NK-92 (cell line): Measurements from ENCODE around the gene IFIH1.

Experiments
- DNase-seq: peaks from one replicate; lab custom pipeline; 2025; ENCODE audit not compliant: unreplicated experiment; lab: John Stamatoyannopoulos, UW

Gene IFIH1

DNA sequence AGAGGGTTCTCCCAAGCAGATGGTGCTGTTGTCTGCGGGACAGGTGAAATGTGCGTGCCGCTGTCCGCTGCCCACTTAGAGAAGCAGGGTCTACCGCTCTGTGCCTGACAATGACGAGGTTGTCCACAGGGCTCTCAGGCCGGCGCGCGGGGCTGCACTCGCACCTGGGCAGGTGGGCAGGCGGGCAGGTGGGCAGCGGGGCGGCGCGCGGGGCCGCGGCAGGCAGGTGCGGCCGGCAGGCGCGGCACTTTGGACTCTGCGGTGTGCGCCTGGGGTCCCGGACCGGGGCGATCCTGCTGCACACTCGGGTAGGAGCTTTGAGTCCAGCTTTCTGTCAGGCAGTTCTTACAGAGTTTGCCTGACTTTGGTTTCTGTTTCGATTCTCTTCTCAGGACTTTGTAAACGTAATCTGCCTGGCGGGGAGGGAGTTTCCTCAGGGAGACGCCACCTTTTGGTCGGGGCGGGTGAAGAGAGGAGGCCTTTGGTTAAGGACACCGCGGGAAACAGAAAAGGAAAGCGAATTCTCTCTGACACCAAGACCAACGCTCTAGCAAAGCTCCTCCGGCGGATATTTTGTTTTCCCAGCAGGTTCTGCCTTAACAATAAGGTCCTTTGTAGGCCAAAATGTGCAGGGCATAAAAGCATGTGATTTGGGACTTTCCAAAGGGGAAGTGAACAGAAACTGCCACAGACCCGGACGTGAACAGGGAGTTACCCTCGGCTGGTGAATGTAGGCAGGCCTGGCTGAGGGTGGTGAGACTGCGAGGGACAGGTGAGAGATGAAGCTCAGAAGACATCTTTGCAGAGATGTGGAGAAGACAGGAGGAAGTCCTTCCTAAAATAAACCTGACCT is at the start of gene IFIH1:
Gene IFIH1 (minus strand): TSS at position 357 of the 853 bp plus-strand sequence. CDS start 377 bp downstream, outside the sequence.
- DNase-seq: no peak

DNA sequence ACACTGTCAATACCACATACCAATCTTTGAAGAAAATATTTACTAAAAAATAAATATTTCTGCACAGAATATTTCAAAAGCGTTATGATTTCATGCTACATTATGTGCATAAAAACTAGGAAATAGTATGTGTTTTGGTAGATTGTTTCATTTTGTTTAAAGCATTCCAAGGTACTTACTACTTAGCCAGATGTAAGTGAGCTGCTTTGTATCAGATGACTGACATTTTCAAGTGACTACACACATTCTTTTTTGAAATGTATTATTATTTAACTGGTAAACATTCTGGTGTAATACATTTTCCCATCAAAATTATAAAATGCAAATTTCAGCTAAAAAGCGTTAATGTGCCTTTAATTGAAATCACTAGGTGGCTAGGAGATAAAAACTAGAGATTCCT is 46.9 kb upstream of the IFIH1 start:
- no peak for DNase-seq

DNA sequence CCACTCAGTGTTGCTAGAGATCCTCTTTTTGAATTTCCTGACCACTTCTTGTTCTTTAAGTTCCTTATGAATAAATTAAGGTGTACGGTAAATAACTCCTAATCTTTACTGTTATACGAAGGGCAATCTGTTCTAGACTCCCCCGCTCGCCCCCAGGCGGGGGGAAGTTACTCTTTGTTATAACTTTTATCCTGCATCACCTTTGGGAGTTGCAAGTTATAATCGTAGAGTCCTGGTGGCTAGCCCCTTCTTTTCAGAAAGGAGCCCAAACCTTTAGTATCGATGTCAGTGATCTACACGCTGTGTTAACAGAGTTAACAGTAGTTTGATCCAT is 26.1 kb upstream of the IFIH1 start:
- DNase-seq: no peak

DNA sequence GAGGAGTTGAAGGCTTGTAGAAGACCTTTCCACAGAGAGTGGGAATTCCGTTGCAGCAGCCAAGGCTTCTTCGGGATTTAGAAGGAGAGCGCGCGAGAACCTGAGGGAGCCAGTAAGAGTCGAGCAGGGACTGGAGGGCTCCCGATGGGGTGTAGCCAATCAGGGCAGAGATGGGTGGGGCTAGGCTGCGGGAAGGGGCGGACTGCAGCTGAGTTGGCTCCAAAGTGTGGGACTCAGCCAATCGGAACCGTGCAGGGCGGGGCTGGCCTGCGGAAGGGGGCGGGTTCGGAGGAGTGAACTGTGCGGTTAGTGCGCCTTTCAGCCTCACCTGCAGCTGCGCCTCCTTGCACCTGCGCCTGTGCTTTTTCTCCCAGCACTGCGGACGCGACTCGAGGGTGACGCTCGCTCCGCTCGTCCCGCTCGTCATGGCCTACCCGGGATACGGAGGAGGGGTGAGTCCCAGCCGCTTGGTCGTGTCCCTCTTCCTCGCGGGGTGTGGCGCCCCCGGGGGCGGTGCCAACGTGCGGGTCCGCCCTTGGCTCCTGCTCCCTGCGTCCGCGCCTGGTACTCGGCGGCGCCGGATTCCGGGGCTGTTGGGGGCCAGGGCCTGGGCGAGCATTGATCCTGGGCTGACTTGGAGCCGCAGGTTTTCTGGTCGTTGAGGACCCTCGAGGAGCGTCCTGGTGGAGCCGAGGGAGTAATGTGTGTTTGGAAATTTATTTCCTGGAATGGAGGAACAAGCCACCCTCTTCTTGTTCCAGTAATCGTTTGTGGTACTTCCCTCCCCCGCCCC is 25.5 kb upstream of the IFIH1 start, which contains the start of gene GCA:
Gene GCA (plus strand): TSS at position 309 of the 793 bp plus-strand sequence. CDS start 117 bp downstream, at position 426.
- peak; percentile 94 for DNase-seq

DNA sequence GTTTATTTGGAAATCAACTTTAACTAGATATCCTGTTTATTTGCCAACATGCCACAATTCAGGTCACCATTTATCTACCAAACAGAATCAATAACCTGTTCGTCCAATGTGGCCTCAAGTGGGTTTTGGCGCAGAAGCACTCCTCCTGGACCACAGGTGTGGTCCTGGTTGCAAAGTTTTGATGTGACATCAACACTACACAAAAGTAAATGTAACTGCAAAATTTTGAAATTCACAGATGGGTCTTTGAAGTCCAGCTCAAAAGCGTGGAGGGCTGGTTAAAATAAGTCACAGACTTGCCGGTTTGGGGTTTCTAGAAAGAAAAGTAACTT is 25.0 kb upstream of the IFIH1 start:
- DNase-seq: no peak

DNA sequence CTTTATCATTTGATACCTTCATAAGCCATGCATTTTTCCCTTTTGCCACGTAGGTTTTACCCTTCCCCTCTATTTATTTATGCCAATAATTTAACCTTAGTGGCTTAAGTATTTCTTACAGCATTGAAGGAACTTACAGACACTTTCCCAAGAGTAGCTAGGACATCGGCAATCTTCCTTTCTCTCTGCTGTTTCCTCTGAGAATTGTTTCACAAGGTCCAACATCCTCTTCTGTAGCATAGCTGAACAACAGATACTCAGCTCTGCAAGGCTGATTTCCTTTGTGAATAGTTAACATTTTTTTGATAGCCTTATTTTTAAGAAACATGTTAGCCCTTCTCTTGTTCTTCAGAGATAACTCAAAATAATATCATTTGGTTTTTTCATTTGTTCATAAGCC is 24.4 kb upstream of the IFIH1 start:
- DNase-seq: no peak

DNA sequence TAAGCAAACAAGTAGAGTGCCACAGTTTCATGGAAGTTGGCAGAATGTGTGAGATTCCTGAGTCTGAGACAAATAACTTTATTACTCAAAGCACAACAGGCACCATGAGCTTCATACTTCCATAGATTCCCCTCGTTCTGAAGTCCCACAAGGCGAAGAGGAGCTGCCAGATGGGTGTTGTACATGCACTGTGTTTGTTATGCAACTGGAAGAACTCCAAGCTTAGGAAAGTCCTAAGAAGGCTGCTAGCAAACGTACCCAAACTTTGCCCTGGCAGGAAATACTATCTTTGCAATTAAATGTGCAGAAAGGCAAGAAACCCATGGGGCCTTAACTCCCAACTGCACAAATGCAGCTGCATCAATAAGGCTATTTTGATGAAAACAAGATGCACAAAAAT is 23.8 kb upstream of the IFIH1 start:
- DNase-seq: no peak

DNA sequence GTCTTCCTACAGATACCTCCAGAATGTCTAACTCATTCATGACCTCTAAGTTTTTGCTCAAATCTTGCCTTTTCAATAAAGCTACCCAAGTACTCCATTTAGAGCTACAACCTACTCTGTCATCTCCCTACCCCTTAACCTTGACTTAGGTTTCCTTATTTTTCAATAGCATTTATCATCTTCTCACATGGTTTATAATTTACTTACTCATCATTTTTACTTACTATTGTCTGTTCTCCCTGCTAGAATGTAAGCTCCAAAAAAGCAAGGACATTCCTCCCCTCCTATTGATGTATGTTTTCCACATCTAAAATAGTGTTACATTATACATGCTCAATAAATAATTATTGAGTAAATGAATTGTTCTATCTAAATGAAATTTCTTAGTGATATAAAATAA is 22.3 kb upstream of the IFIH1 start:
- no peak for DNase-seq

DNA sequence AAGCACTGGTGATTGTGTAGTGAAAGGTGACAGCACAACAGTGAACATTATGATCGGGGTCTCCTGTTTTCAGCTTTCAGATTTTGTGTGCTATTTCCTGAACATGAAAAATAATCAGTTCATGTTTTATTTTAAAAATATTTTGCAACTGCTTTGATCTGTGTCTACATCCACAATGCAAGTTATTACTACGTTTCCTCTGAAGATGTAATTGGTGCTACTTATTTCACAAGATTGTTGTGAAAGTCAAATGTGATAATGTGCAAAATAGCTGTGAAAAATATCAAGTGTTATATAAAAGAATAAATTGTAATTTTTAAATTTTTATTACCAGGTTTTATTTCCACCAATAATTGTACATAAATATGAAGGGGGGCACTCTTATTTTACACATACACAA is 19.4 kb upstream of the IFIH1 start:
- no peak for DNase-seq

DNA sequence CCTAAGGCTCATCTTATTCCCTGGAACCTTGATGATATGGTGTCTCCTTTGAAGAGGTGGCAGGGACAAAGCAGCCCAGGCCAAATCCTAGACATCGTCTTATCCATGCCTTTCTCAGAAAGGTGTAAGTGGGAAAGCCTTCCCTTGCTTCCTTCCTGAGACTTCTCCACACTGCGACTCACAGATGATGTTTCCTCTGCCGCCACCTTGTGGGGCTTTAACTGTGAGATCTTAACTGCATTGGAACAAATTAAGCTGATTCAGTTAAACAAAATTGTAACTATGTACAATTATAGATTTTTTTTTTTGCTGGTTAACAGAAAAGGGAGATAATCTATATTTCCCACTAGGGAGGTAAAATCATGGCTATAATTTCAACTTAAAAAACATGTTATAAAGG is 15.5 kb upstream of the IFIH1 start:
- no peak for DNase-seq

DNA sequence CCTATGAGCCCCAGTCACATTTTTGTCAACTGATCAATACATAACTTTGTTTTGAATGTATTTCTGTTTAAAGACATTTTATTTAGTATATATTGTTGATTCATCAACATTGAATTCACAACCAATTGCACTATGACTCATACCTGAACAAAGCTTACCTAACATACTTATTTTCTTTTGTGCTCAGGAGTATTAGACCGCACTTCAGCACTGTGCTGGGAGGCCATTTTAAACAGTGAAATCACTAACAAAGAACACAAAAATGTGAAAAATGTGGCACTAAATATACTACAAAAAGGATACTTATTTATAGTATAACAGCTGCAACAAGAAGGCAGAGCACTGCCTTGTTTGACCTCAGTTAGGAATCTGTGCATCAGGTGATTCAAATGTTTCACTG is 12.4 kb upstream of the IFIH1 start:
- no peak for DNase-seq

DNA sequence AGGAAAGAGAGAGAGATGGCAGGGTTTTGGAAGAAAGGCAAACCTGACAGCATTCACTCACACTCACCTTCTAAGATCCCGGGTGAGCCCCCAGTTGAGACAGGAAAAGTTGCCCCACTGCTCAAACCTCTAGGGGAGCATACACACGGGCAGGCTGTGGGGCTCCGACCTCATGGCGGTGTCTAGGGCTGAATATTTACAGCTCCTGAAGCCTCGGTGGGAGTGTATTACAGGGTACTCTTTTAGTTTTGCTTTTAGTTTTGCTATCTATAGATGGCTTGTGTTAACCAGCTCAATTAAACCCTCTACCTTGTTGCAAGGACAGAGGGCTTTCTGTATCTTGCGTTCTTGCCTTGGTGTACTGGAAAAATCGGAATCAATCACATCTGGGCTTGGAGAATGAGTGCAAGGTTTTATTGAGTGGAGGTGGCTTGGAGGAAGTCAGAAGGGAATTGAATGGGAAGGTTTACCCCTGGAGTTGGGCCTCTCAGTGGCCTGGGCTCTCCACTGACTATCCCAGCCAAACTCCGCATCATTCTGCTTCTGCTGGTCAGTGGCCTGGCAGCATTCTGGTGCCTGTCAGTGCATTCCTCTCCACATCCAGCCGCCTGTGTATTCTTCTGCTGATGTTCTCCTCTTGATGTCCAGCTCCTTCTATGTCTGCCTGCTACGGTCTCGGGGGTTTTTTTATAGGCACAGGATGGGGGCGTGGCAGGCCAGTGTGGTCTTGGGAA is 10.1 kb upstream of the IFIH1 start:
- DNase-seq: no peak

DNA sequence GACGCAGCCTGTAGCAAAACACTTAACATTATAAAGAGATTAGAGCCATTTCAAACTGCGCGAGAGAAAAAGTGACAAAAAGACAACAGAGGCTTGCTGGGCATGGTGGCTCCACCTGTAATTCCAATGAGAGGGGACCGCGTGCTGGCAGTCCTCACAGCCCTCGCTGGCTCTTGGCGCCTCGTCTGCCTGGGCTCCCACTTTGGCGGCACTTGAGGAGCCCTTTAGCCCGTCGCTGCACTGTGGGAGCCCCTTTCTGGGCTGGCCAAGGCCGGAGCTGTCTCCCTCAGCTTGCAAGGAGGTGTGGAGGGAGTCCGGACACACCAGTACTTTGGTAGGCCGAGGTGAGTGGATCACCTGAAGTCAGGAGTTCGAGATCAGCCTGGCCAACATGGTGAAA is 9.3 kb upstream of the IFIH1 start:
- DNase-seq: no peak

DNA sequence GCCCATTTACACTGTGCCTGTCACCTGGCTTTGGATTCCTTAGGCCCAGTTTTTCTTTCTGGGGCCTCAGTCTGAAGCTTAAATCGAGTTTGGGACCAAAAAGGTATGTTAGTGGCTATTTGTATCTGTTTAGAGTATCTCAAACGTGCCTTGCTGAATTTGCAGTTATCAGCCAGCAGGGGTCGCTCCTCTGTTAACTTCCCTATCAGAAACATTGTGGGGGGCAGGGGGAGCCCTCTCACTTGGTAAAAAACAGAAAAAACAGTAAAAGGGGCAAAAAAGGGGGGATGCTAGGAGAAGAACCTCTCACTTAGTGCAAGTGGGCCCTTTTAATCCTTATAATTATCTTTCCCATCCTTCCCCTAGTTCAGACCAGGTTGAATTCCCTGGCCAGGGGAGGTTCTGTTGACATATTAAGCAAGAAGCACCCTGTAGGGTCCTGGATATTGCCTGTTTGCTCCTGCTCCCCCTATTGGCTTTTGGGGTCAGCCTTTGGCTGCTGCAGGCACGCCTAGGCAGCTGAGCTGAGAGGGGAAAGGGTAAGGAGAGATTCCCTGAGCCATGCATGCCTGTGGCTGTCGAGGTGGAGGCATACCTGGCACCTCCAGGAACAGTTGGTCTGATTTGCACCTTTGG is 8.8 kb upstream of the IFIH1 start:
- DNase-seq: no peak

DNA sequence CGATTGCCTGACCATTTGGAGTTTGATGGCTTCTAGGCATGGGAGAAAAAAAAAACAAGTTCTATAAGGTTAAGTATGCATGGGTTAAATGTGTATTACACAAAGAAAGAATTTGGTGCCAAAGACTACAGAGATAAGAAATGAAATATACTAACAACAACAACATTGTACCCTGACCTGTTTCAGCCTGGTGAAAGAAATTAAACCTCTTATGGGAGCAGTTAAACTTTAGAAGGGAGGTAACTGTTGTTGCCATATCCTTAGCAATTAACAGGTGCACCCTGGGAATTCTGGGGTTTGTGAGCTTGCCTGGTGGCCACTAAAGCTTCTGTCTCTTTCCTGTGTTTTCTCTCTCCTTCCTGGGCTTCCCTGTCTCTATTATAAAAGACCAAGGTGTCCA is 6.5 kb upstream of the IFIH1 start:
- no peak for DNase-seq

DNA sequence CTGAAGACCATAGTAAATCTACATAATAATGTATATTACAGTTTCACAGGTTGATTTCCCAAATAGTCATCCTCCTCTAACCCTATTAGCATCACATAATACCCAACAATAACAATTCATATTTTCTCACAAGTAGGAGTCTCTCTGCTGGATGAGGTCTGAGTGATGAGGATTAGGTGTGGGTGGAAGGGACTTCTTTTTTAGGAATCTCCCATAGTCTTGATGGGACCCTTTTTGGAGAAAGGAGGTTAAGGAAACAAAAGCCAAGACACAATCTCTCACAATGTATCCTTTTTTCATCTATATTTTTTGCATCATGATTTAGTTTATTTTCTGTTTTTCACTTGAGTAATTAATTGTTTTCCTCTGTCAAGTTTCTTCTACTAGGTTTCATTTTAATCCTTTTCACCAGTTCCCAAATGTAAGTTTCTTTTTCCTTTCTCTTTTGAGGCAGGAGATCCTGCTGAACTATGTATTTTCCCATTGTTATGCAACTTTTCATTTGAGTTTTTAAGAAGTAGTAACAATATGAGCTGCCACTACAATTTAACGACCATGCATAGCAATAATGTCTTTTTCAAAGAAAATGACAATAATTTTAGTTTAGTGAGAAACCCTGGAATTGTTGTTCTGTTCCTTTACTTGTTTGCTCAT is 2.5 kb upstream of the IFIH1 start:
- no peak for DNase-seq

DNA sequence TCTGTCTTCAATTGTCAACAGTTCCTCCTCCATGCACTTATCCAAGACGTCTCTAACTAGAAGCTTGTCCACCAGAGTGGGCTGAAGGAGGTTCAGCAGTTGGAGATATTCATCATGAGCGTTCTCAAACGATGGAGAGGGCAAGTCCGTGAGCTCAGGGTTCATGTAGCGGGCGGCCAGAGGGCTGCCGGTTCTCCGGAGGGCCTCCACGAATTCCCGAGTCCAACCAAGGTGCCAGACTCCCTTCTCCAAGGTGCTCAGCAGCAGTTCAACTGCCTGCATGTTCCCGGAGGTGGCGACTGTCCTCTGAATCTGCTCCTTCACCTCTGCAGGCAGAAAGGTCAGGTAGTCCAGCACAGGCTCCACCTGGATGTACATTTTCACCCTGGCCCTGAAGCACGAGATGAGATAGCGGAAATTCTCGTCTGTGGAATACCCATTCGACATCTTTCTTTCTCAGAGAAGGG is 590 bp downstream of the IFIH1 start:
- no peak for DNase-seq

DNA sequence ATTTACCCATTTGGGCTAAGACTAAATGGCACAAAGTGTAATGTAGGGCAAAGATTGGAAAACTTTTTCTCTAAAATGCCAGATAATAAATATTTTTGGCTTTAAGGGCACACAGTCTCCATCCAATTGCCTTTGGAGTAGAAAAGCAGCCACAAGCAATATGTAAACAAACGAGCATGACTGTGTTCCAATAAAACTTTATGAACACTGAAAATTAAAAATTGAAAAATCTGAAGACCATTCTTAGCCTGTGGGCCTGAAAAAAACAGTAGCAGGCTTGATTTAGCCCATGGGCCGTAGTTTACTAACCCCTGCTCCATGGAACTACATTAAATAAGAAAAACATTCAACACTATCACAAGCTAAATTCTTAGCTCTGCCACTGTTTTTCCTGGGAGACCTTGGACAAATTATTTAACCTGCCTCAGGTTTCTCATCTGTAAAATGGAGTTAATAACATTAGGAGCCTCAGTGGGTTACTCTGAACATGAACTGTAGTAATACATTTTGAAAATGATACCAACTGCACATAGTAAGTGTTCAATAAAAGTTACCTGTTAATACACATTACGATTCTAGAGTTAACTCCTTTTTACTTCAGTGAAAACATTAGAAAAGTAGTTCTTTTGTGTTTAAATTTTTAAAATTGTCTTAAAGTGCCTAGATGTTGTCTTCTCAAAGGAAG is 1.3 kb downstream of the IFIH1 start:
- no peak for DNase-seq

DNA sequence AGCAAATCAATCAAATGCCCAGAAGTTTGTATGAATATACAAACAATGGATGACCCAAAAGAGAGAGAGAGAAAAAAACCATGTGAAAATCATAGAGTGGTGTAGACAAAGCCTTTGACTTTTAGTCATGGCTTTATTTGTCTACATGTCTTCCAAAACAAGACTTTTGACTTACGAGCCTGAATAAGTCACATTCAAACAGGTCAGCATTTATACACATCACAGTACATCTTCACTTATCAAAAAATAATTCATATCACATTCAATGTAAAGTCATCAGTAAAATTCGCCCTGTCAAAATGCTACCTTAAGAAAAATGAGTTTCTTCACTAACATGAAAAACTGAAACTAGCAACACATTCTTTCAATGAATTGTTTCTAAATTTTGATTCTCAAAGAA is 1.9 kb downstream of the IFIH1 start:
- no peak for DNase-seq

DNA sequence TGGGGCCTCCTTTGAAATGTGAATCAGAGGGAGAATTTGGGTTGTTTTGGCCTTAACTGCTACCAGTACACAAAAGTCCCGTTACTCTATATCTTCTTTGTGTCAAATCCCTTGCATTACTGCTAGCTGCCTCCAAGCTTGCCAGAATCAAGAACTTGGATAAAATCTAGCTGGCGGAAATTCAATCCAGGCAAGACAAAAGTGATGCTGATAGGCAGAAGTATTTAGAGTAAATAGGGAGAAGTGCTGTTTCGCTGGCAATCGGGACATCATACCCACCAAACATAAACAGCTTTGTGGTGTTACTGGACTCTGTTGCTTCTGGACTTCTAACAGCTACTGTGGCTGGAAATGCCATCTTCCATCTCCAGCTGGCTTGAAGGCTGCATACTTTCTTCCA is 2.5 kb downstream of the IFIH1 start:
- DNase-seq: no peak
